Measurements from ENCODE around the gene LNP1. TPM values are rescaled to one million over a fixed set of nuclear protein-coding genes. Genes with fewer than 3 reads are reported as not detected.

Gene LNP1
- total RNA-seq, 2 experiments from 2014 or later, result 8.9 to 12.7 TPM

DNA sequence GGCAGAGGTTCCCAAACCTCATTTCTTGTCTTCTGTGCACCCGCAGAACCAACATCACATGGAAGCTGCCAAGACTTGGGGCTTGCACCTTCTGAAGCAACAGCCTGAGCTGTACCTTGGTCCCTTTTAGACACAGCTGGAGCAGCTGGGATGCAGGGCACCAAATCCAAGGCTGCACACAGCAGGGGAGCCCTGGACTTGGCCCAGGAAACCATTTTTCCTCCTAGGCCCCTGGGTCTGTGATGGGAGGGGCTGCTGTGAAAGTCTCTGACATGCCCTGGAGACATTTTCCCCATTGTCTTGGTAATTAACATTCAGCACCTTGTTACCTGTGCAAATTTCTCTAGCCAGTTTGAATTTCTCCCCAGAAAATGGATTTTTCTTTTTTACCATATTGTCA lies 57.5 kb downstream of the LNP1 start:
- intact Hi-C loops (cut with micrococcal nuclease; ENCODE audit: unreplicated experiment), result no loop called here
- DNase-seq (ENCODE audit: low spot score), result no peak
- Histone ChIP-seq H3K9me3 (ENCODE audit: low read length) (no peaks in the 10 kb centered on the region), H3K4me3 (ENCODE audit: low read depth, low read length, poor library complexity, severe bottlenecking) (no peak overlapping the region), H3K9me2 (ENCODE audit: insufficient read depth, low read length) (no peaks in the 10 kb centered on the region), H3K79me2 (ENCODE audit: insufficient read depth, low read depth, low read length) (no peaks in the 10 kb centered on the region), H3K4me2 (ENCODE audit: low read length) (no peak overlapping the region), H3K4me1 (ENCODE audit: insufficient read depth, low read length, poor library complexity, severe bottlenecking) (peaks cover 16% of the 10 kb centered on the region), H4K20me1 (ENCODE audit: insufficient read depth, low read length) (no peaks in the 10 kb centered on the region), H3K36me3 (ENCODE audit: insufficient read depth, low read length) (no peaks in the 10 kb centered on the region), H2AFZ (ENCODE audit: low read length) (no peak overlapping the region), H3K27ac (ENCODE audit: low read depth, low read length, poor library complexity, severe bottlenecking) (no peak overlapping the region)
- no TSS peak for BruUV-seq (replicated peaks)
- POLR2A ChIA-PET, result no interaction called here
- CTCF ChIA-PET (ENCODE audit: unreplicated experiment), result no interaction called here
- TF ChIP-seq, protein P1, sequence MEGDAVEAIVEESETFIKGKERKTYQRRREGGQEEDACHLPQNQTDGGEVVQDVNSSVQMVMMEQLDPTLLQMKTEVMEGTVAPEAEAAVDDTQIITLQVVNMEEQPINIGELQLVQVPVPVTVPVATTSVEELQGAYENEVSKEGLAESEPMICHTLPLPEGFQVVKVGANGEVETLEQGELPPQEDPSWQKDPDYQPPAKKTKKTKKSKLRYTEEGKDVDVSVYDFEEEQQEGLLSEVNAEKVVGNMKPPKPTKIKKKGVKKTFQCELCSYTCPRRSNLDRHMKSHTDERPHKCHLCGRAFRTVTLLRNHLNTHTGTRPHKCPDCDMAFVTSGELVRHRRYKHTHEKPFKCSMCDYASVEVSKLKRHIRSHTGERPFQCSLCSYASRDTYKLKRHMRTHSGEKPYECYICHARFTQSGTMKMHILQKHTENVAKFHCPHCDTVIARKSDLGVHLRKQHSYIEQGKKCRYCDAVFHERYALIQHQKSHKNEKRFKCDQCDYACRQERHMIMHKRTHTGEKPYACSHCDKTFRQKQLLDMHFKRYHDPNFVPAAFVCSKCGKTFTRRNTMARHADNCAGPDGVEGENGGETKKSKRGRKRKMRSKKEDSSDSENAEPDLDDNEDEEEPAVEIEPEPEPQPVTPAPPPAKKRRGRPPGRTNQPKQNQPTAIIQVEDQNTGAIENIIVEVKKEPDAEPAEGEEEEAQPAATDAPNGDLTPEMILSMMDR (conservative IDR thresholded peaks at IDR 0.05; ENCODE audit: low read length), result no peak
- TF ChIP-seq EZH2phosphoT487 (IDR thresholded peaks at IDR 0.05; ENCODE audit: borderline replicate concordance, low read depth, low read length), result no peak

DNA sequence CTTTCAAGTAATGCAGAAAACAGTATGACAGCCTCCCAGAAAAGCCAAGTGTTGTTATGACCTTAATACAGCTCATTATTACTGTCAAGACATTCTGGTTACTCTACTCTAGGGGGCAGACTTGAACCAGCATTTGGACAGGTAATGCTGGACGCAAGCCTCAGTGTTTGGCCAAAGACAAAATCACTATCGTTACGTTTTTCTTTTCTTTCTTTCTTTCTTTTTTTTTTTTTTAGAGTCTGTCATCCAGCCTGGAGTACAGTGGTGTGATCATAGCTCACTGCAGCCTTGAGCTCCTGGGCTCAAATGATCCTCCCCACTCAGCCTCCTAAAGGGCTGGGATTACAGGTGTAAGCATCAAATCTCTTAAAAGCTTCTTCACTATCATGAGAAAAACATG lies 61.7 kb downstream of the LNP1 start:
- H3K79me2 ChIP-seq (ENCODE audit: insufficient read depth, low read depth, low read length), result no peaks in the 10 kb centered on the region
- H3K9me3 ChIP-seq (ENCODE audit: low read length), result peaks cover 2% of the 10 kb centered on the region; the same call in 1 of the 2 replicates
- no peak overlapping the region for H3K4me2 ChIP-seq (ENCODE audit: low read length)
- no peaks in the 10 kb centered on the region for H3K36me3 ChIP-seq (ENCODE audit: insufficient read depth, low read length)
- H3K27ac ChIP-seq (ENCODE audit: low read depth, low read length, poor library complexity, severe bottlenecking), result no peak overlapping the region
- no peaks in the 10 kb centered on the region for H3K4me1 ChIP-seq (ENCODE audit: insufficient read depth, low read length, poor library complexity, severe bottlenecking)
- ChIA-PET POLR2A (interaction anchor here (0.6 to 0.9 kb wide), 3 partner anchors 14 to 506 kb away, joined by 3 to 10 read pairs (median 3); no protein-coding TSS in a partner anchor), CTCF (ENCODE audit: unreplicated experiment) (interaction anchor here (0.5 to 0.6 kb wide), 2 partner anchors 109 to 114 kb away, joined by 3 read pairs; no protein-coding TSS in a partner anchor)
- intact Hi-C loops (cut with micrococcal nuclease; ENCODE audit: unreplicated experiment), result loop anchor here (1.0 to 10.0 kb wide), 2 partner anchors 127 to 332 kb away; no protein-coding TSS in a partner anchor
- BruUV-seq (replicated peaks), result no TSS peak
- TF ChIP-seq, protein P1 (conservative IDR thresholded peaks at IDR 0.05; ENCODE audit: low read length), result peak; percentile 80
- TF ChIP-seq EZH2phosphoT487 (IDR thresholded peaks at IDR 0.05; ENCODE audit: borderline replicate concordance, low read depth, low read length), result no peak
- H4K20me1 ChIP-seq (ENCODE audit: insufficient read depth, low read length), result no peaks in the 10 kb centered on the region
- H2AFZ ChIP-seq (ENCODE audit: low read length), result no peak overlapping the region
- no peaks in the 10 kb centered on the region for H3K9me2 ChIP-seq (ENCODE audit: insufficient read depth, low read length)
- peak; percentile 49 for DNase-seq (ENCODE audit: low spot score)
- no peak overlapping the region for H3K4me3 ChIP-seq (ENCODE audit: low read depth, low read length, poor library complexity, severe bottlenecking)

DNA sequence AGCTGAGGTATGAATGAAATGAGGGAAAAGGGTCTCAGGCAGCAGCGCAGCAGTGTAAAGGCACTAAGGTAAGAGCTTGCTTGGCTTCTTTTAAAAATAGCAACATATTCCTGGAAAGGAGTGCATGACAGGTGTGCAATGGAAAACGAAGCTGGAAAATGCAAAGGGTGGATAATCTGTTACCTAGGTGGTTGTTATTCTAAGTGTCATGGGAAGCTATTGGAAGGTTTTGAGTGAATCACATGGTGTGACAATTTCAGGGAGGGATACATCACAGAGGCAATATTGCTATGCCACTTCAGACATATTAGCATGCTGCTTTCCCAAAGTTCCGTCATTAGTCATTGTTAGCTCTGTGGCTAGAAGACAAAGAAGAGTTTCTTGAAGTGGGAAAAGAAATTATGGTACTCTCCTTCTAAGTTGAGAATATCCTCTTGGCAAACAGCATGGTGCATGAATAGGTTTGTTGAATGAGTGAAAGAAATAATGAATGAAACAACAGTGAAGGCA lies 62.4 kb downstream of the LNP1 start:
- intact Hi-C loops (cut with micrococcal nuclease; ENCODE audit: unreplicated experiment), result loop anchor here (1.0 to 10.0 kb wide), 2 partner anchors 127 to 331 kb away; no protein-coding TSS in a partner anchor
- CTCF ChIA-PET (ENCODE audit: unreplicated experiment), result interaction anchor here (0.6 kb wide), 1 partner anchor 110 kb away, joined by 3 read pairs; no protein-coding TSS in a partner anchor
- POLR2A ChIA-PET, result interaction anchor here (0.9 kb wide), 1 partner anchor 15 kb away, joined by 3 read pairs; no protein-coding TSS in a partner anchor
- peaks cover 9% of the 10 kb centered on the region; the same call in 1 of the 2 replicates for H3K9me3 ChIP-seq (ENCODE audit: low read length)
- H3K27ac ChIP-seq (ENCODE audit: low read depth, low read length, poor library complexity, severe bottlenecking), result no peak overlapping the region
- no peaks in the 10 kb centered on the region for H3K36me3 ChIP-seq (ENCODE audit: insufficient read depth, low read length)
- no peaks in the 10 kb centered on the region for H3K4me1 ChIP-seq (ENCODE audit: insufficient read depth, low read length, poor library complexity, severe bottlenecking)
- H3K4me3 ChIP-seq (ENCODE audit: low read depth, low read length, poor library complexity, severe bottlenecking), result no peak overlapping the region
- TF ChIP-seq EZH2phosphoT487 (IDR thresholded peaks at IDR 0.05; ENCODE audit: borderline replicate concordance, low read depth, low read length), result no peak
- TF ChIP-seq, protein P1 (conservative IDR thresholded peaks at IDR 0.05; ENCODE audit: low read length), result no peak
- no peaks in the 10 kb centered on the region for H3K79me2 ChIP-seq (ENCODE audit: insufficient read depth, low read depth, low read length)
- no peaks in the 10 kb centered on the region for H3K9me2 ChIP-seq (ENCODE audit: insufficient read depth, low read length)
- H4K20me1 ChIP-seq (ENCODE audit: insufficient read depth, low read length), result no peaks in the 10 kb centered on the region
- no peak overlapping the region for H3K4me2 ChIP-seq (ENCODE audit: low read length)
- DNase-seq (ENCODE audit: low spot score), result no peak
- BruUV-seq (replicated peaks), result no TSS peak
- no peak overlapping the region for H2AFZ ChIP-seq (ENCODE audit: low read length)

Measured in OCI-LY7 (cell line).